DMS 273 (cell line): ENCODE data around the gene TAF1C.

Experiments
- DNase-seq: peaks from one replicate; lab custom pipeline; 2025; ENCODE audit not compliant: unreplicated experiment; lab: John Stamatoyannopoulos, UW

The TAF1C gene

GRCh38 chr16:84184775-84185174 lies 2.1 kb downstream of the TAF1C start:
- DNase-seq = no peak

- DNase-seq = peak; percentile 25
Observed at GRCh38 chr16:84183911-84184591, 2.8 kb downstream of the TAF1C start.

- DNase-seq = no peak
Observed at GRCh38 chr16:84183572-84183875, 3.3 kb downstream of the TAF1C start.

- DNase-seq = no peak
Observed at GRCh38 chr16:84182680-84183571, 3.9 kb downstream of the TAF1C start.

- DNase-seq = no peak
Observed at GRCh38 chr16:84182104-84182503, 4.8 kb downstream of the TAF1C start.

- no peak for DNase-seq
Observed at GRCh38 chr16:84181144-84181915, 5.5 kb downstream of the TAF1C start.

- no peak for DNase-seq
Observed at GRCh38 chr16:84180519-84181140, 6.2 kb downstream of the TAF1C start.

GRCh38 chr16:84179612-84180320 lies 7.1 kb downstream of the TAF1C start:
- no peak for DNase-seq

- DNase-seq = no peak
Observed at GRCh38 chr16:84178892-84179611, 7.8 kb downstream of the TAF1C start.

- DNase-seq = no peak
Observed at GRCh38 chr16:84178146-84178765, 8.6 kb downstream of the TAF1C start.

- DNase-seq = no peak
Observed at GRCh38 chr16:84177741-84178073, 9.2 kb downstream of the TAF1C start.

GRCh38 chr16:84176192-84177053 lies 10.4 kb downstream of the TAF1C start:
- no peak for DNase-seq

GRCh38 chr16:84175350-84176081 lies 11.3 kb downstream of the TAF1C start:
- DNase-seq = peak; percentile 89

GRCh38 chr16:84174396-84174795 lies 12.5 kb downstream of the TAF1C start:
- DNase-seq = no peak

GRCh38 chr16:84169765-84170310 lies 17.0 kb downstream of the TAF1C start:
- no peak for DNase-seq

- no peak for DNase-seq
Observed at GRCh38 chr16:84166796-84167695, 19.8 kb downstream of the TAF1C start.

GRCh38 chr16:84165746-84166145 lies 21.1 kb downstream of the TAF1C start:
- DNase-seq = no peak
